HCT116 (cell line): ENCODE measurements around the gene MAP4. TPM values are rescaled to one million over a fixed set of nuclear protein-coding genes. Genes with fewer than 3 reads are reported as not detected.

Experiments used
- ATAC-seq: fragments of 200-7000 bp; cut with Tn5 transposase; 2 replicates; pipeline ENCODE4 v1.9.1; 2020; ENCODE audit warnings: mild to moderate bottlenecking, moderate library complexity
- BruUV-seq: library from RNA; stranded (reverse); fragments of 400-500 nt; replicated peaks from 2 replicates; lab custom pipeline; 2021; lab: Mats Ljungman, UMichigan
- CTCF ChIA-PET: fragments of 300-600 bp; sonication (Branson Sonifier 250); formaldehyde crosslinking; loops from one replicate; lab custom pipeline; 2021; ENCODE audit warnings: antibody characterized with exemption; lab: Charles Lee
- POLR2A ChIA-PET: fragments of 300-600, 350-600 bp; sonication (Branson Sonifier 250); formaldehyde crosslinking; loops from one replicate; lab custom pipeline; 2021; ENCODE audit warnings: antibody characterized with exemption; lab: Charles Lee
- RAD21 ChIA-PET, 2 experiments: fragments of 300-600 bp; sonication (Branson Sonifier 250); formaldehyde crosslinking; loops; one replicate each; lab custom pipeline; 2023; ENCODE audit warnings: low total read pairs in 2 of 2; ENCODE audit not compliant: uncharacterized antibody in 2 of 2, unreplicated experiment in 2 of 2, low non-redundant PET in 1 of 2; lab: Charles Lee
- DNase-seq: peaks from one replicate; pipeline ENCODE4 v3.0.0-alpha.2; 2010; ENCODE audit warnings: low read depth, low spot score
- H2AFZ ChIP-seq: fragments of 200-600 bp; shearing (Covaris generic), sonication (generic); 2 replicates; pipeline ENCODE4 v1.6.1; 2017; ENCODE audit warnings: low read depth, mixed run types, mixed read lengths, antibody characterized with exemption, low read length; ENCODE audit not compliant: poor library complexity, severe bottlenecking
- H3K27ac ChIP-seq: 2 replicates; pipeline ENCODE4 v1.5.1; 2012; ENCODE audit warnings: low read depth, low read length
- H3K27me3 ChIP-seq: fragments of 200-600 bp; sonication (generic); 2 replicates; pipeline ENCODE4 v1.6.1; 2016; ENCODE audit warnings: mixed run types, low read length, mixed read lengths; ENCODE audit not compliant: insufficient read depth
- H3K36me3 ChIP-seq, 2 experiments: fragments of 200-500 bp in 1 of 2; fragments of 200-600 bp in 1 of 2; sonication (Bioruptor generic) in 1 of 2; sonication (generic) in 1 of 2; 2 replicates each; pipeline versions ENCODE4 v1.5.1 to v1.6.1; 2014 to 2016; ENCODE audit warnings: low read length in 2 of 2, inconsistent platforms in 1 of 2, mixed read lengths in 1 of 2, mixed run types in 1 of 2; ENCODE audit not compliant: insufficient read depth in 2 of 2, control insufficient read depth in 1 of 2
- H3K4me1 ChIP-seq, 2 experiments: fragments of 200-600 bp in 1 of 2; sonication (generic) in 1 of 2; 2 replicates each; pipeline versions ENCODE4 v1.5.1 to v1.6.1; 2012 to 2017; ENCODE audit warnings: low read length in 2 of 2, inconsistent platforms in 1 of 2, mild to moderate bottlenecking in 1 of 2, mixed read lengths in 1 of 2, mixed run types in 1 of 2, moderate library complexity in 1 of 2; ENCODE audit not compliant: insufficient read depth in 2 of 2, control insufficient read depth in 1 of 2
- H3K4me2 ChIP-seq: fragments of 200-600 bp; sonication (generic); 2 replicates; pipeline ENCODE4 v1.6.1; 2017; ENCODE audit warnings: mixed run types, low read length, mixed read lengths
- H3K4me3 ChIP-seq, 2 experiments: fragments of 200-600 bp in 1 of 2; sonication (generic) in 1 of 2; replicated peaks in 1 of 2; 2 replicates each; pipeline ENCODE4 v1.5.1; 2011 to 2016; ENCODE audit warnings: low read length in 2 of 2, control low read depth in 1 of 2, low read depth in 1 of 2, mild to moderate bottlenecking in 1 of 2, mixed read lengths in 1 of 2, mixed run types in 1 of 2
- H3K79me2 ChIP-seq: fragments of 200-600 bp; sonication (generic); 2 replicates; pipeline ENCODE4 v1.6.1; 2017; ENCODE audit warnings: mild to moderate bottlenecking, mixed run types, low read length, moderate library complexity, mixed read lengths; ENCODE audit not compliant: insufficient read depth
- H3K9ac ChIP-seq: fragments of 200-600 bp; sonication (generic); 2 replicates; pipeline ENCODE4 v1.6.1; 2016; ENCODE audit warnings: low read length, mixed read lengths
- H3K9me2 ChIP-seq: fragments of 200-600 bp; sonication (generic), shearing (Covaris generic); 2 replicates; pipeline ENCODE4 v1.6.1; 2017; ENCODE audit warnings: mixed run types, mild to moderate bottlenecking, moderate library complexity; ENCODE audit not compliant: insufficient read depth
- H3K9me3 ChIP-seq, 2 experiments: fragments of 200-500 bp in 1 of 2; fragments of 200-600 bp in 1 of 2; sonication (Bioruptor generic) in 1 of 2; sonication (generic) in 1 of 2; 2 replicates each; pipeline ENCODE4 v1.6.1; 2014 to 2017; ENCODE audit warnings: low read length in 2 of 2, mixed read lengths in 2 of 2, inconsistent platforms in 1 of 2, low read depth in 1 of 2, mild to moderate bottlenecking in 1 of 2, mixed run types in 1 of 2, moderate library complexity in 1 of 2; ENCODE audit not compliant: control insufficient read depth in 1 of 2, insufficient read depth in 1 of 2
- H4K20me1 ChIP-seq: fragments of 200-600 bp; sonication (generic), shearing (Covaris generic); 2 replicates; pipeline ENCODE4 v1.6.1; 2017; ENCODE audit warnings: mixed run types, mild to moderate bottlenecking, moderate library complexity; ENCODE audit not compliant: insufficient read depth
- CEBPB ChIP-seq: IDR thresholded peaks from 2 replicates; pipeline ENCODE4 v1.6.1; 2012; ENCODE audit warnings: low read depth
- EGR1 ChIP-seq: IDR thresholded peaks from 2 replicates; pipeline ENCODE4 v1.6.1; 2012; ENCODE audit warnings: low read depth
- ELF1 ChIP-seq: IDR thresholded peaks from 2 replicates; pipeline ENCODE4 v1.6.1; 2012; ENCODE audit warnings: low read depth, borderline replicate concordance
- EZH2 ChIP-seq: fragments of 200-600 bp; sonication (generic); IDR thresholded peaks from 2 replicates; pipeline ENCODE4 v1.6.1; 2017; ENCODE audit warnings: antibody characterized with exemption, mixed run types
- EZH2phosphoT487 ChIP-seq: fragments of 200-600 bp; IDR thresholded peaks from 2 replicates; pipeline ENCODE4 v1.6.1; 2018; ENCODE audit warnings: antibody characterized with exemption, borderline replicate concordance
- FOSL1 ChIP-seq: IDR thresholded peaks from 2 replicates; pipeline ENCODE4 v1.6.1; 2012; ENCODE audit warnings: low read depth
- JUND ChIP-seq: IDR thresholded peaks from 2 replicates; pipeline ENCODE4 v1.6.1; 2012
- POLR2AphosphoS5 ChIP-seq: IDR thresholded peaks from 2 replicates; pipeline ENCODE4 v1.6.1; 2011; ENCODE audit warnings: mild to moderate bottlenecking, low read depth, low read length, moderate library complexity
- TCF7L2 ChIP-seq: IDR thresholded peaks from 2 replicates; pipeline ENCODE4 v1.7.0; 2011; ENCODE audit warnings: borderline replicate concordance, inconsistent platforms; ENCODE audit not compliant: insufficient read depth, insufficient read length; ENCODE audit errors: extremely low read depth
- YY1 ChIP-seq: IDR thresholded peaks from 2 replicates; pipeline ENCODE4 v1.6.1; 2011; ENCODE audit warnings: low read length, low read depth, moderate library complexity, mild to moderate bottlenecking; ENCODE audit not compliant: insufficient replicate concordance; ENCODE audit errors: extremely low read depth
- ZFX ChIP-seq: fragments of 450-650 bp; IDR thresholded peaks from 2 replicates; pipeline ENCODE4 v1.6.1; 2017
- intact Hi-C: fragments of 100-400 bp; cut with micrococcal nuclease; formaldehyde crosslinking; loops from 2 replicates; pipeline ENCODE4 v1.10.0; 2022
- total RNA-seq: library from RNA; stranded (reverse); gene quantifications from one replicate; pipeline ENCODE4 v1.2.1, GENCODE V29; 2021; ENCODE audit not compliant: unreplicated experiment
- TF ChIP-seq, protein P1 (sequence below): IDR thresholded peaks from 2 replicates; pipeline ENCODE4 v1.6.1; 2012; ENCODE audit warnings: low read depth
- TF ChIP-seq, protein P2 (sequence below): IDR thresholded peaks from 2 replicates; pipeline ENCODE4 v1.6.1; 2011; ENCODE audit warnings: mild to moderate bottlenecking, low read length, moderate library complexity; ENCODE audit not compliant: insufficient replicate concordance; ENCODE audit errors: extremely low read depth
- TF ChIP-seq, protein P3 (sequence below): IDR thresholded peaks from 2 replicates; pipeline ENCODE4 v1.6.1; 2012
- TF ChIP-seq, protein P4 (sequence below): IDR thresholded peaks from 2 replicates; pipeline ENCODE4 v1.6.1; 2012

Gene MAP4
- total RNA-seq, 1 experiment from 2014 or later, result 200 TPM

DNA sequence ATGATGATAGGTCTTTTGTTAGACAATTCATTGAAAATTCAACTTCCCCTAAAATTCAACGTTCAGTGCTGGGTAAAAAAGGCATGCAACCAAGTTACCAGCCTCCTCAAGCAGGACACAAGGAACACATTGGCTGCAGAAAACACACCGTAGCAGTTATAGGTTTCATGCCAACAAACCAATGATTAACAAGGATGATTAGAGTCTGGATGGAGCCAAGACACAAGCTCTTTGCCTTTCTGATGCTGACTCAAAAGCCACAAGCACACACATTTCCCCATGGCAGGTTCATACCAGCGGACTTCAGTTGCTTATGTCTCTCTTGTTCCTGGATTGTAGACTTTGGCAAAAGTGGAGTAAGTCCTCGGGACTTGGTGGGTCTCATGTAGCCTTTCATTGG, 107.5 kb downstream of the MAP4 start:
- Histone ChIP-seq H3K4me1 (peaks cover 15 to 36% of the 10 kb centered on the region in 2 experiments), H4K20me1 (no peaks in the 10 kb centered on the region; the same call in 1 of the 2 replicates), H3K27me3 (no peaks in the 10 kb centered on the region), H3K9me3 (no peaks in the 10 kb centered on the region), H3K27ac (no peak overlapping the region), H3K4me2 (no peak overlapping the region), H3K9me2 (no peaks in the 10 kb centered on the region), H3K9ac (no peak overlapping the region), H2AFZ (no peak overlapping the region), H3K79me2 (peaks cover 9% of the 10 kb centered on the region; the same call in 1 of the 2 replicates), H3K36me3 (peaks cover 0 to 14% of the 10 kb centered on the region in 2 experiments; a peak in 1 of 4 replicates), H3K4me3 (no peak overlapping the region)
- ChIA-PET CTCF (no interaction called here), RAD21 (no interaction called here), POLR2A (no interaction called here)
- intact Hi-C loops, result no loop called here
- no peak for DNase-seq
- BruUV-seq, result no TSS peak
- TF ChIP-seq, protein P1, sequence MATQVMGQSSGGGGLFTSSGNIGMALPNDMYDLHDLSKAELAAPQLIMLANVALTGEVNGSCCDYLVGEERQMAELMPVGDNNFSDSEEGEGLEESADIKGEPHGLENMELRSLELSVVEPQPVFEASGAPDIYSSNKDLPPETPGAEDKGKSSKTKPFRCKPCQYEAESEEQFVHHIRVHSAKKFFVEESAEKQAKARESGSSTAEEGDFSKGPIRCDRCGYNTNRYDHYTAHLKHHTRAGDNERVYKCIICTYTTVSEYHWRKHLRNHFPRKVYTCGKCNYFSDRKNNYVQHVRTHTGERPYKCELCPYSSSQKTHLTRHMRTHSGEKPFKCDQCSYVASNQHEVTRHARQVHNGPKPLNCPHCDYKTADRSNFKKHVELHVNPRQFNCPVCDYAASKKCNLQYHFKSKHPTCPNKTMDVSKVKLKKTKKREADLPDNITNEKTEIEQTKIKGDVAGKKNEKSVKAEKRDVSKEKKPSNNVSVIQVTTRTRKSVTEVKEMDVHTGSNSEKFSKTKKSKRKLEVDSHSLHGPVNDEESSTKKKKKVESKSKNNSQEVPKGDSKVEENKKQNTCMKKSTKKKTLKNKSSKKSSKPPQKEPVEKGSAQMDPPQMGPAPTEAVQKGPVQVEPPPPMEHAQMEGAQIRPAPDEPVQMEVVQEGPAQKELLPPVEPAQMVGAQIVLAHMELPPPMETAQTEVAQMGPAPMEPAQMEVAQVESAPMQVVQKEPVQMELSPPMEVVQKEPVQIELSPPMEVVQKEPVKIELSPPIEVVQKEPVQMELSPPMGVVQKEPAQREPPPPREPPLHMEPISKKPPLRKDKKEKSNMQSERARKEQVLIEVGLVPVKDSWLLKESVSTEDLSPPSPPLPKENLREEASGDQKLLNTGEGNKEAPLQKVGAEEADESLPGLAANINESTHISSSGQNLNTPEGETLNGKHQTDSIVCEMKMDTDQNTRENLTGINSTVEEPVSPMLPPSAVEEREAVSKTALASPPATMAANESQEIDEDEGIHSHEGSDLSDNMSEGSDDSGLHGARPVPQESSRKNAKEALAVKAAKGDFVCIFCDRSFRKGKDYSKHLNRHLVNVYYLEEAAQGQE, result no peak
- no peak for TF ChIP-seq EGR1
- TF ChIP-seq JUND, result no peak
- TF ChIP-seq, protein P2, sequence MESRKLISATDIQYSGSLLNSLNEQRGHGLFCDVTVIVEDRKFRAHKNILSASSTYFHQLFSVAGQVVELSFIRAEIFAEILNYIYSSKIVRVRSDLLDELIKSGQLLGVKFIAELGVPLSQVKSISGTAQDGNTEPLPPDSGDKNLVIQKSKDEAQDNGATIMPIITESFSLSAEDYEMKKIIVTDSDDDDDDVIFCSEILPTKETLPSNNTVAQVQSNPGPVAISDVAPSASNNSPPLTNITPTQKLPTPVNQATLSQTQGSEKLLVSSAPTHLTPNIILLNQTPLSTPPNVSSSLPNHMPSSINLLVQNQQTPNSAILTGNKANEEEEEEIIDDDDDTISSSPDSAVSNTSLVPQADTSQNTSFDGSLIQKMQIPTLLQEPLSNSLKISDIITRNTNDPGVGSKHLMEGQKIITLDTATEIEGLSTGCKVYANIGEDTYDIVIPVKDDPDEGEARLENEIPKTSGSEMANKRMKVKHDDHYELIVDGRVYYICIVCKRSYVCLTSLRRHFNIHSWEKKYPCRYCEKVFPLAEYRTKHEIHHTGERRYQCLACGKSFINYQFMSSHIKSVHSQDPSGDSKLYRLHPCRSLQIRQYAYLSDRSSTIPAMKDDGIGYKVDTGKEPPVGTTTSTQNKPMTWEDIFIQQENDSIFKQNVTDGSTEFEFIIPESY, result no peak
- TF ChIP-seq FOSL1, result no peak
- TF ChIP-seq EZH2, result no peak
- no peak for TF ChIP-seq TCF7L2
- TF ChIP-seq ZFX, result no peak
- no peak for TF ChIP-seq POLR2AphosphoS5
- TF ChIP-seq YY1, result no peak
- TF ChIP-seq CEBPB, result no peak
- TF ChIP-seq, protein P3, sequence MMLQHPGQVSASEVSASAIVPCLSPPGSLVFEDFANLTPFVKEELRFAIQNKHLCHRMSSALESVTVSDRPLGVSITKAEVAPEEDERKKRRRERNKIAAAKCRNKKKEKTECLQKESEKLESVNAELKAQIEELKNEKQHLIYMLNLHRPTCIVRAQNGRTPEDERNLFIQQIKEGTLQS, result no peak
- TF ChIP-seq, protein P4, sequence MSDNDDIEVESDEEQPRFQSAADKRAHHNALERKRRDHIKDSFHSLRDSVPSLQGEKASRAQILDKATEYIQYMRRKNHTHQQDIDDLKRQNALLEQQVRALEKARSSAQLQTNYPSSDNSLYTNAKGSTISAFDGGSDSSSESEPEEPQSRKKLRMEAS, result no peak
- TF ChIP-seq ELF1, result no peak
- TF ChIP-seq EZH2phosphoT487, result no peak
- no peak for ATAC-seq
